Measurements from ENCODE around the gene TTC21A.

TTC21A gene

DNA sequence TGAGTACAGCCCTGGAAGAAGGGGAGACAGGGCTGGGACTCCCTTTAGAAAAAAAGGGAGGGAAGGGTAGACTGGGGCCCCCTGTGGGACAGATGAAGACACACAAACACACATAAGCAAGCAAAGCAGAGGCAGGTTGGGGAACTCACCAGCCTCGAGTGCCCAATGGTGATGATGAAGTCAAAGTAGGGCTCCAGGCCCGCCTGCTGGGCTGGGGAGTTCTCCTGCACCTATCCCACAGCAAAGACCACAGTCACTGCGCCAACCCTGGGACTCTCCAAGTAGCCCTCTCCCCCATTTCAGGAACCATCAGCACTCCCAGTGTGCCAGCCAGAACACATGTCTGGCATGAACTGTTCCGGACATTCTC lies 4.2 kb upstream of the TTC21A start:
- H3K9me3 ChIP-seq (replicated peaks in 1 of 11) = no peaks in the 10 kb centered on the region
- TF ChIP-seq Cebpa-rat (IDR thresholded peaks at IDR 0.05) = no peak
- H4K20me1 ChIP-seq = peaks cover 34 to 85% (median 77%) of the 10 kb centered on the region in 11 experiments; a peak in 21 of 22 replicates
- peaks cover 35 to 51% (median 43%) of the 10 kb centered on the region in 10 experiments for H3K4me1 ChIP-seq
- peak overlapping the region in 1 of 11 experiments; percentile 33; a peak in 1 of 22 replicates for H3K9ac ChIP-seq
- no peak overlapping the region for H3K4me3 ChIP-seq
- H3K36me3 ChIP-seq = peaks cover 26 to 53% (median 28%) of the 10 kb centered on the region in 11 experiments
- H3K4me2 ChIP-seq = no peak overlapping the region; a peak in 1 of 22 replicates
- peak overlapping the region in 1 of 11 experiments; percentile 34; a peak in 3 of 22 replicates for H3K27ac ChIP-seq
- no peaks in the 10 kb centered on the region for H3K27me3 ChIP-seq

DNA sequence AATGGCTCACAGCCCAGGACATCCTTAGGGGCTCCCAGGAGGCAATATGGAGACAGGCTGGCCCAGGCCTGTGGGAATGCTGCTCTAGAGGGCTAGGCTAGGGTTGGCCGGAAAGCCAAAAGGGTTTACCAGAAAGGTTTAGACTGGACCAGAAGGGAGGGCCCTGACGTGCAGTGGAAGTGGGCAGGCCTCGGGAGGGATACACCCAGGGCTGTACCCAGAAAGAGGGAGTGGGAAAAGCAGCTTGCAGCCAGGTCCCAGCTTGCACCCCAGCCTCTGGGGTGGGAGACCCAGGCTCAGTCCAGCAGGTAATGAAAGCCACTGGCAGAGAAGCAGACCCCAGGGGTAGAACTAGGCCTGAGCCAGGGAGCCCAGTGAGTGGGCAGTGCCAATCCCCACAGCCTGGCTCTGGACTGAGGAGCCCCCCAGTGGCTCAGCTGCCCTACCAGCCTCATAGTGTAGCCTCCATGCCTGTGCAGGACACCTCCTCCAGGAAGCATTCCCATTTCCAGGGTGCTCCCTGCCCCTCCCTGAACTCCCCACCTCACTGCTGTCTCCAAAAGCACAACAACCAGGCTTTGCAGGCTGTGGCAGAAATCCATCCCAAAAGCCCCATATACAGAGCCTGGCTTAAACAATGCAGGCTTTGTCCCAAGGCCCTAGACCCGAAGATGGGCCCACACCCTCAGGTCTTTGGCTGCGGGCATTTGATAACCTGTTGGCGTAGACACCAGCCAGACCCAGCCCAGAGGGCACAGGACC lies 3.5 kb upstream of the TTC21A start:
- Histone ChIP-seq H3K4me3 (no peak overlapping the region), H3K4me1 (peaks cover 40 to 58% (median 50%) of the 10 kb centered on the region in 10 experiments), H4K20me1 (peaks cover 37 to 80% (median 77%) of the 10 kb centered on the region in 11 experiments; a peak in 21 of 22 replicates), H3K9me3 (replicated peaks in 1 of 11) (no peaks in the 10 kb centered on the region), H3K27ac (peak overlapping the region in 2 of 11 experiments; percentile 3 to 34; a peak in 3 of 22 replicates), H3K36me3 (peaks cover 19 to 46% (median 21%) of the 10 kb centered on the region in 11 experiments), H3K9ac (0 out of 22 replicates have a peak overlapping the region, but pooled peaks of 1 of the 11 experiments have one; percentile 9), H3K27me3 (no peaks in the 10 kb centered on the region), H3K4me2 (peak overlapping the region in 8 of 11 experiments; percentile 2 to 100 (median 98); a peak in 7 of 22 replicates)
- no peak for TF ChIP-seq Cebpa-rat (IDR thresholded peaks at IDR 0.05)

DNA sequence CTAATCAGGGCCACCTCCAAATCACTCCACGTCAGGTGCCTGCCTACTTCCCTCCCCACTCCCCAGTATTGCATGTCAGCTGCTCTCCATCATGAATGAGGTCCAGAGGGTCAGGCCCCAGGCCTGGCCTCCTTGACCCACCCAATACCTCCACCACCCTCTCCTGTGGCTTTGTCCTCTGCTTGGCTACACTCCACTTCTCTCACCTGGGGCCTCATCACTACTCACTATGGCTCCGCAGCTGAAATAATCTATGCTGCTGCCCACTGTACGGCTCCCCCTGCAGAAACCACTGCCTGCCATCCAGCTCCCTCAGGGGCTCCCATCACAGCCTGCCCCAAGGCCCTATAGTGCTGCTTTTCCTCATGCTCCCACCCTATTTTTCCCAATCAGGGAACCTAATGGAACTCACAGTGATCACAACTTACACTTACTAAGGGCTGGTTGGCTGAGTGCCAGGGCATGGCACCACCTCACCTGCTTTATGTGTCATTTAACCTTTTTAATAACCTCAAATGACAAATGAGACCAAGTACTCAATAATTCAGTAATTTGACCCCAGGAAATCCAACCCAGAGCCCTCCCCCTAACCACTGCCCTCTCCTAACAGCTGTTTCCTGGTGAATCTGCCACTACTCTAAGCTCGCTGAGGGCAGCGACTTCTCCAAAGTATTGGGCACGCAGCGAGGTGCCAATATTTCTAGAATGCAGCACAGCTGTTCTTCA lies 2.4 kb upstream of the TTC21A start:
- Histone ChIP-seq H3K27ac (peak overlapping the region in 1 of 11 experiments; percentile 35; a peak in 2 of 22 replicates), H3K9ac (peak overlapping the region in 4 of 11 experiments; percentile 4 to 21 (median 10); a peak in 1 of 22 replicates), H3K4me1 (peaks cover 52 to 69% (median 60%) of the 10 kb centered on the region in 10 experiments), H3K9me3 (replicated peaks in 1 of 11) (no peaks in the 10 kb centered on the region), H3K36me3 (peaks cover 8 to 35% (median 10%) of the 10 kb centered on the region in 11 experiments; a peak in 21 of 22 replicates), H3K4me3 (peak overlapping the region in 4 of 10 experiments; percentile 83 to 96 (median 92); a peak in 2 of 20 replicates), H3K4me2 (peak overlapping the region; percentile 92 to 100 (median 98)), H4K20me1 (peaks cover 40 to 73% (median 65%) of the 10 kb centered on the region in 11 experiments; a peak in 21 of 22 replicates), H3K27me3 (no peaks in the 10 kb centered on the region)
- no peak for TF ChIP-seq Cebpa-rat (IDR thresholded peaks at IDR 0.05)

DNA sequence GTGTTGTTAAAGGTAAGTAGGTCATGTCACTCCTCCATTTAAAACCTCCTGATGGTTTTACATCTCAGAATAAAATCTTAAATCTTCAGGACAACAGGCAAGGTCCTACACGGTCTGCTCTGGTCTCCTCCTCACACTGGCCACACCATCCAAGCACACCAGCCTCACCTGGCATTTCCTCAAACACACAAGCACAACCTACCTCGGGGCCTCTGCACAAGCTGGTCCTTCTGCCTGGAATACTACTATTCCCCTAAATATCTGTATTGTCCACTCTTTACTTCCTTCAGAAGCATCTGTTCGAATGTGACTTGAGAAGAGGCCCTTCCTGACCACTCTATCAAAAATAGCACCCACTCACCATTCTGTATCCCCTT lies 1.8 kb upstream of the TTC21A start:
- peaks cover 39 to 68% (median 60%) of the 10 kb centered on the region in 11 experiments; a peak in 21 of 22 replicates for H4K20me1 ChIP-seq
- H3K36me3 ChIP-seq = peaks cover 2 to 29% (median 4%) of the 10 kb centered on the region in 11 experiments; a peak in 21 of 22 replicates
- no peaks in the 10 kb centered on the region for H3K9me3 ChIP-seq (replicated peaks in 1 of 11)
- H3K4me3 ChIP-seq = peak overlapping the region in 8 of 10 experiments; percentile 80 to 98 (median 95); a peak in 11 of 20 replicates
- H3K9ac ChIP-seq = peak overlapping the region in 4 of 11 experiments; percentile 91 to 97 (median 94); a peak in 3 of 22 replicates
- H3K27me3 ChIP-seq = no peaks in the 10 kb centered on the region
- no peak overlapping the region for H3K27ac ChIP-seq
- TF ChIP-seq Cebpa-rat (IDR thresholded peaks at IDR 0.05) = no peak
- peak overlapping the region; percentile 92 to 100 (median 98) for H3K4me2 ChIP-seq
- H3K4me1 ChIP-seq = peaks cover 54 to 75% (median 63%) of the 10 kb centered on the region in 10 experiments

DNA sequence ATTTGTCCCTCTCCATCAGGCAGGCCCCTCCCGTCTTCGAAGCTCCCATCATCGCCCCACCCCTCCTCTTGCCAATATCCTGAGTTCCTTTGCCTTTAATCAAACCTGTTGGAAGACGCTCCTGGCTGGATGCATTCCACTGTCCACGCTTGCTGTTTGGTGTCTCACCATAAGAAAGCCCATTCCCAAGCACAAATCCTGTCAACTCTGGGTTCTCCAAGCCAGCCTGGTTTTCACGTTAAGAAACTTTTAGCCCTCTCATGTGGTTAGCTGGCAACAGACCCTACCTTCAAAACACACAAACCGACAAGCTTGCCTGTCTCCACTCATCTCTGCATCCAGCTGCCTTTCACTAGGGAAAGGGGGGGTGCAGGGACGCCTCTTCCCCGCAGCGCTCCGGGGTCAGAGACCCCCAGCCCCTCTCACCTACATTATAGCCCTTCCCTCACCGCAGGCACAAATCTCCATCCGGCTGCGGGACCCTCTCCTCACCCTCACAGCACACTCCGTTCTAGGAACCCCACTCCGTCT lies 1.1 kb upstream of the TTC21A start:
- Histone ChIP-seq H3K4me1 (peaks cover 54 to 74% (median 64%) of the 10 kb centered on the region in 10 experiments), H3K27ac (peak overlapping the region; percentile 84 to 96 (median 89); a peak in 21 of 22 replicates), H3K9ac (peak overlapping the region; percentile 87 to 97 (median 92)), H3K9me3 (replicated peaks in 1 of 11) (no peaks in the 10 kb centered on the region), H3K27me3 (no peaks in the 10 kb centered on the region), H4K20me1 (peaks cover 33 to 61% (median 53%) of the 10 kb centered on the region in 11 experiments; a peak in 21 of 22 replicates), H3K4me3 (peak overlapping the region; percentile 80 to 98 (median 96)), H3K36me3 (peaks cover 0 to 28% (median 0%) of the 10 kb centered on the region in 11 experiments; a peak in 12 of 22 replicates), H3K4me2 (peak overlapping the region; percentile 92 to 100 (median 98))
- no peak for TF ChIP-seq Cebpa-rat (IDR thresholded peaks at IDR 0.05)

DNA sequence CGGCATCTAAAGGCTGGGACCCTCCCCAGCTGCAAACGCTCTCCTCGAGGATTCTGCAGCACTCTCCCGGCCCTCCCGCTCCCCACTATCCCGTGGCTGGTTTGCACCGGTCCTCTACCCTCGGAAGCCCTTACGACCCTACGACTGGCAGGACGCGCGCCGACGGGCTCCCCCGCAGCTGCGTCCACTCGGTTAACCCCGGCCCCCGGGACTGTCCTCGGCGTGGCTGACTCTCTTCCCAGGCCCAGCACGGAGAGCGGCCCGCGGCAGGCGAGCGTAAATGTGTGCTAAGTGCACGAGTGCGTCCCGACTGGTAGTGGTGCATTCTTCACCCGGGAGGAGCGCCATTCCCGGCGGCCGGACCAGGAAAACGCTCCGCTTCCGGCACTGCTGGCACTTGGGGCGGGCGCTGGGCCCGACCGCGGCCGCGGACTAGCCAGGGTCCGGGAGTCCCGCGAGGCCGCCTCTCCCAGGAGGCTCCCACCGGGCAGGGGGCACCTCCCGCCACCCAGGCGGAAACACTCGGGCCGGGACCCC lies 561 bp upstream of the TTC21A start:
- Histone ChIP-seq H3K4me3 (peak overlapping the region; percentile 80 to 98 (median 96)), H3K27ac (peak overlapping the region; percentile 84 to 96 (median 89)), H3K36me3 (peaks cover 0 to 27% (median 0%) of the 10 kb centered on the region in 11 experiments; a peak in 11 of 22 replicates), H3K4me2 (peak overlapping the region; percentile 92 to 100 (median 98)), H4K20me1 (peaks cover 28 to 55% (median 48%) of the 10 kb centered on the region in 11 experiments; a peak in 21 of 22 replicates), H3K9me3 (replicated peaks in 1 of 11) (no peaks in the 10 kb centered on the region), H3K4me1 (peaks cover 54 to 74% (median 64%) of the 10 kb centered on the region in 10 experiments), H3K9ac (peak overlapping the region; percentile 87 to 97 (median 92)), H3K27me3 (no peaks in the 10 kb centered on the region)
- no peak for TF ChIP-seq Cebpa-rat (IDR thresholded peaks at IDR 0.05)

DNA sequence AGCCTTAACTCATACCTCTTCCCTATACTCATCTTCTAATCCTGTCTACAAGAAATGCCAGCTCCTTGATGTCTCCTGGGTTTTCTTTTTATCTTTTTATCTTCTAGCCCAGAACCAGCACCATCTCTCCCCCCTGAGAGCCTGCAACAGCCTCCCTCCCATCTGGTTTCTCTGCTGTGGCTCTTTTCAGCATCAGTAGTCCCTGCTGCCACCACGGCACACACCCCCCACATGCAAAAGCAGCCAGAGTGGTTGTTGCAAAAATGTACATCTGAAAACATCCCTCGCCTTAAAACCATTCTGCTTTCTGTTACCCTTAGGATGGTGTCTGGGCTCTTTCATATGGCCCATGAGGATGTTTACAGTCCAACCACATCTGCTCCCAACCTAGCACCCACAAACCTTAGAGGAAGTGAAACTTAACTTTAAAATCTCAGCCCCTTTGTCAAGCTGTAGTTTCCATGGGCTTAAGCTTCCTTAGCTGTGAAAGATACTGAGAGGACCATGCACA lies 775 bp downstream of the TTC21A start:
- peaks cover 50 to 68% (median 64%) of the 10 kb centered on the region in 10 experiments for H3K4me1 ChIP-seq
- H3K9me3 ChIP-seq (replicated peaks in 1 of 11) = no peaks in the 10 kb centered on the region
- H3K4me3 ChIP-seq = peak overlapping the region; percentile 80 to 98 (median 96)
- H3K4me2 ChIP-seq = peak overlapping the region; percentile 92 to 100 (median 98)
- H3K36me3 ChIP-seq = peaks cover 0 to 14% (median 0%) of the 10 kb centered on the region in 11 experiments; a peak in 7 of 22 replicates
- TF ChIP-seq Cebpa-rat (IDR thresholded peaks at IDR 0.05) = no peak
- peak overlapping the region; percentile 87 to 97 (median 92) for H3K9ac ChIP-seq
- H3K27ac ChIP-seq = peak overlapping the region; percentile 84 to 96 (median 89); a peak in 21 of 22 replicates
- no peaks in the 10 kb centered on the region for H3K27me3 ChIP-seq
- peaks cover 18 to 42% (median 35%) of the 10 kb centered on the region in 11 experiments; a peak in 21 of 22 replicates for H4K20me1 ChIP-seq
